HepG2 (cell line): ENCODE results near the gene DHRS13. TPM values are rescaled to one million over a fixed set of nuclear protein-coding genes. Genes with fewer than 3 reads are reported as not detected.

Experiments
- GPN1 ChIP-seq: sonication (generic); formaldehyde crosslinking; IDR thresholded peaks from 2 replicates; pipeline ENCODE4 v1.5.1; 2020; ENCODE audit warnings: missing genetic modification reagents, borderline replicate concordance
- HBP1 ChIP-seq: IDR thresholded peaks from 2 replicates; pipeline ENCODE4 v1.6.1; 2016; ENCODE audit warnings: low read depth, control low read depth
- HOXA5 ChIP-seq: sonication (generic); formaldehyde crosslinking; IDR thresholded peaks from 2 replicates; pipeline ENCODE4 v1.4.0; 2020; ENCODE audit warnings: missing genetic modification reagents
- KAT8 ChIP-seq: IDR thresholded peaks from 2 replicates; pipeline ENCODE4 v1.6.1; 2016; ENCODE audit warnings: missing genetic modification reagents, missing compliant biosample characterization
- KDM5A ChIP-seq: fragments of 200-600 bp; sonication (generic); IDR thresholded peaks from 2 replicates; pipeline ENCODE4 v1.7.0; 2018; ENCODE audit warnings: antibody characterized with exemption, mild to moderate bottlenecking, low read length, borderline replicate concordance
- MAFK ChIP-seq, 2 experiments: IDR thresholded peaks in 1 of 2; conservative IDR thresholded peaks in 1 of 2; 2 replicates each; pipeline ENCODE4 v1.6.1; 2011; ENCODE audit warnings: improper control_type of control experiment in 2 of 2, low read length in 2 of 2
- MED1 ChIP-seq: sonication (generic); formaldehyde crosslinking; IDR thresholded peaks from 2 replicates; pipeline ENCODE4 v1.4.0; 2020; ENCODE audit warnings: missing genetic modification reagents
- MTF1 ChIP-seq: sonication (generic); formaldehyde crosslinking; IDR thresholded peaks from 2 replicates; pipeline ENCODE4 v1.5.0; 2020; ENCODE audit warnings: missing genetic modification reagents
- PRMT3 ChIP-seq: sonication (generic); formaldehyde crosslinking; IDR thresholded peaks from 2 replicates; pipeline ENCODE4 v1.8.1; 2022; ENCODE audit warnings: low read depth, mild to moderate bottlenecking, moderate library complexity, missing genetic modification reagents, borderline replicate concordance
- RNF219 ChIP-seq: sonication (generic); formaldehyde crosslinking; IDR thresholded peaks from 2 replicates; pipeline ENCODE4 v1.5.0; 2020; ENCODE audit warnings: mild to moderate bottlenecking, missing genetic modification reagents
- SPEN ChIP-seq: sonication (generic); formaldehyde crosslinking; IDR thresholded peaks from 2 replicates; pipeline ENCODE4 v1.5.1; 2020; ENCODE audit warnings: low read depth, mild to moderate bottlenecking, missing genetic modification reagents
- ZBED4 ChIP-seq: sonication (generic); formaldehyde crosslinking; IDR thresholded peaks from 2 replicates; pipeline ENCODE4 v1.4.0; 2020; ENCODE audit warnings: missing genetic modification reagents, borderline replicate concordance
- ZFP36L2 ChIP-seq: sonication (generic); formaldehyde crosslinking; IDR thresholded peaks from 2 replicates; pipeline ENCODE4 v1.4.0; 2020; ENCODE audit warnings: missing genetic modification reagents
- ZMYM2 ChIP-seq: sonication (generic); formaldehyde crosslinking; IDR thresholded peaks from 2 replicates; pipeline ENCODE4 v1.8.0; 2022; ENCODE audit warnings: mild to moderate bottlenecking, missing genetic modification reagents
- ZNF138 ChIP-seq: sonication (generic); formaldehyde crosslinking; IDR thresholded peaks from 2 replicates; pipeline ENCODE4 v1.5.0; 2020; ENCODE audit warnings: mild to moderate bottlenecking, low read depth, missing genetic modification reagents
- ZNF672 ChIP-seq: sonication (generic); formaldehyde crosslinking; IDR thresholded peaks from 2 replicates; pipeline ENCODE4 v1.8.1; 2022; ENCODE audit warnings: missing genetic modification reagents
- polyA plus RNA-seq, 8 experiments: library from polyadenylated mRNA; depleted of rRNA in 3 of 8; stranded (reverse) in 7 of 8; unstranded in 1 of 8; fragments of >200 nt; fragmentation: Illumina TruSeq in 4 of 8; extraction: Trizol in 4 of 8; gene quantifications; 2 replicates each; pipeline versions ENCODE4 v1.2.1 to v1.2.3, GENCODE V29; 2011 to 2016; ENCODE audit warnings: low read depth in 4 of 8, missing spikeins in 1 of 8, mixed read lengths in 1 of 8; ENCODE audit not compliant: insufficient read depth in 1 of 8
- total RNA-seq, 5 experiments: library from RNA; depleted of rRNA; stranded (reverse); fragments of >200 nt; fragmentation: Illumina TruSeq; extraction: Trizol; gene quantifications; 2 replicates each; pipeline ENCODE4 v1.2.3, GENCODE V29; 2016; ENCODE audit warnings: low read depth in 1 of 5
- TF ChIP-seq, protein P1 (sequence below): sonication (generic); formaldehyde crosslinking; IDR thresholded peaks from 2 replicates; pipeline ENCODE4 v1.4.0; 2020; ENCODE audit warnings: missing genetic modification reagents, borderline replicate concordance

Gene DHRS13
- total and polyA plus RNA-seq, 2 of the 13 experiments (the other 11 are each of a cell fraction or from before 2014, with no cell fraction given) = 11.8 to 12.6 TPM

- peak; percentile 67; the same call in 1 of the 2 replicates for TF ChIP-seq ZNF138 (CRISPR knock-in tag)
- peak; percentile 41; the same call in 1 of the 2 replicates for TF ChIP-seq HBP1
- peak; percentile 59; the same call in 1 of the 2 replicates for TF ChIP-seq PRMT3 (CRISPR knock-in tag)
- TF ChIP-seq RNF219 = no peak
- peak; percentile 53; the same call in 1 of the 2 replicates for TF ChIP-seq KDM5A
- peak; percentile 7 for TF ChIP-seq MED1 (CRISPR knock-in tag)
- TF ChIP-seq SPEN (CRISPR knock-in tag) = peak; percentile 58; the same call in 1 of the 2 replicates
- TF ChIP-seq MAFK (conservative IDR thresholded peaks at IDR 0.05 in 1 of 2, IDR thresholded peaks at IDR 0.05 in 1 of 2; ENCODE audit: low read length in 2 of 2) = no peak
- TF ChIP-seq ZFP36L2 (CRISPR knock-in tag) = no peak
- TF ChIP-seq GPN1 (CRISPR knock-in tag) = no peak
- TF ChIP-seq ZNF672 = no peak
- TF ChIP-seq MTF1 = no peak
- TF ChIP-seq ZMYM2 (CRISPR knock-in tag) = 0 out of 2 replicates have a peak, but pooled peaks have one; percentile 19
- TF ChIP-seq KAT8 (CRISPR knock-in tag) = no peak
- TF ChIP-seq, protein P1, sequence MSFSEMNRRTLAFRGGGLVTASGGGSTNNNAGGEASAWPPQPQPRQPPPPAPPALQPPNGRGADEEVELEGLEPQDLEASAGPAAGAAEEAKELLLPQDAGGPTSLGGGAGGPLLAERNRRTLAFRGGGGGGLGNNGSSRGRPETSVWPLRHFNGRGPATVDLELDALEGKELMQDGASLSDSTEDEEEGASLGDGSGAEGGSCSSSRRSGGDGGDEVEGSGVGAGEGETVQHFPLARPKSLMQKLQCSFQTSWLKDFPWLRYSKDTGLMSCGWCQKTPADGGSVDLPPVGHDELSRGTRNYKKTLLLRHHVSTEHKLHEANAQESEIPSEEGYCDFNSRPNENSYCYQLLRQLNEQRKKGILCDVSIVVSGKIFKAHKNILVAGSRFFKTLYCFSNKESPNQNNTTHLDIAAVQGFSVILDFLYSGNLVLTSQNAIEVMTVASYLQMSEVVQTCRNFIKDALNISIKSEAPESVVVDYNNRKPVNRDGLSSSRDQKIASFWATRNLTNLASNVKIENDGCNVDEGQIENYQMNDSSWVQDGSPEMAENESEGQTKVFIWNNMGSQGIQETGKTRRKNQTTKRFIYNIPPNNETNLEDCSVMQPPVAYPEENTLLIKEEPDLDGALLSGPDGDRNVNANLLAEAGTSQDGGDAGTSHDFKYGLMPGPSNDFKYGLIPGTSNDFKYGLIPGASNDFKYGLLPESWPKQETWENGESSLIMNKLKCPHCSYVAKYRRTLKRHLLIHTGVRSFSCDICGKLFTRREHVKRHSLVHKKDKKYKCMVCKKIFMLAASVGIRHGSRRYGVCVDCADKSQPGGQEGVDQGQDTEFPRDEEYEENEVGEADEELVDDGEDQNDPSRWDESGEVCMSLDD (CRISPR knock-in tag) = peak; percentile 40; the same call in 1 of the 2 replicates
- 0 out of 2 replicates have a peak, but pooled peaks have one; percentile 11 for TF ChIP-seq ZBED4 (CRISPR knock-in tag)
- TF ChIP-seq HOXA5 (CRISPR knock-in tag) = peak; percentile 41; the same call in 1 of the 2 replicates
Observed at GRCh38 chr17:28896884-28897768, 5.8 kb downstream of the DHRS13 start, which contains the start of gene FLOT2 (continued).
